GM13976 (cell line): Measurements from ENCODE around the gene DDX52.
"Not testable (repeated sequence)": the region's sequence is repeated elsewhere in the genome, so short reads cannot be mapped to it uniquely, and the experiment has no call there.

Experiments used
- DNase-seq: peaks from one replicate; pipeline ENCODE4 v3.0.0; 2012; ENCODE audit warnings: low spot score
- CTCF ChIP-seq: IDR thresholded peaks from 2 replicates; pipeline ENCODE4 v1.5.1; 2012; ENCODE audit warnings: borderline replicate concordance, mild to moderate bottlenecking; ENCODE audit not compliant: insufficient read depth; ENCODE audit errors: extremely low read depth, missing control alignments, control extremely low read depth
- in situ Hi-C: fragments of 300-500 bp; cut with MboI; formaldehyde crosslinking; loops from one replicate; pipeline ENCODE4 v1.12.0; 2022; ENCODE audit warnings: low sequenced_read_pairs, mixed read lengths, inconsistent platforms; ENCODE audit not compliant: unreplicated experiment

Gene DDX52

GRCh38 chr17:37643118-37643766 is at the start of gene DDX52:
TSS of gene DDX52 (minus strand) at chr17:37643446. CDS start at chr17:37643420, 26 bp downstream.
- in situ Hi-C loops: no loop called here
- peak; percentile 93 for DNase-seq
- TF ChIP-seq CTCF: no peak

GRCh38 chr17:37691807-37692206 is 48.6 kb upstream of the DDX52 start:
- no peak for DNase-seq
- in situ Hi-C loops: no loop called here
- no peak for TF ChIP-seq CTCF

- in situ Hi-C loops: no loop called here
- TF ChIP-seq CTCF: no peak
- no peak for DNase-seq
Observed at GRCh38 chr17:37689317-37689716, 46.1 kb upstream of the DDX52 start.

- TF ChIP-seq CTCF: no peak
- in situ Hi-C loops: no loop called here
- DNase-seq: no peak
Observed at GRCh38 chr17:37683454-37683984, 40.3 kb upstream of the DDX52 start.

- DNase-seq: no peak
- in situ Hi-C loops: no loop called here
- no peak for TF ChIP-seq CTCF
Observed at GRCh38 chr17:37682007-37682406, 38.8 kb upstream of the DDX52 start.

GRCh38 chr17:37679995-37680394 is 36.7 kb upstream of the DDX52 start:
- in situ Hi-C loops, DNase-seq: not testable (repeated sequence)

GRCh38 chr17:37678036-37678435 is 34.8 kb upstream of the DDX52 start:
- DNase-seq: no peak
- TF ChIP-seq CTCF: no peak
- in situ Hi-C loops: no loop called here
